ENCODE measurements around the gene SMIM28. TPM values are rescaled to one million over a fixed set of nuclear protein-coding genes. Genes with fewer than 3 reads are reported as not detected.

Gene SMIM28
- total and polyA plus RNA-seq, 2 of the 4 experiments (the other 2 are of a cell fraction) = not detected

- Histone ChIP-seq H3K36me3 (ENCODE audit: control insufficient read depth, insufficient read depth, low read length) (no peaks in the 10 kb centered on the region), H4K20me1 (ENCODE audit: insufficient read depth, low read length) (no peaks in the 10 kb centered on the region), H2AFZ (replicated peaks; ENCODE audit: low read length, poor library complexity) (no peak overlapping the region), H3K9me1 (ENCODE audit: insufficient read depth, low read length) (no peaks in the 10 kb centered on the region), H2BK20ac (ENCODE audit: low read depth, low read length) (no peak overlapping the region), H3K4me3 (ENCODE audit: insufficient read depth, low read depth, low read length) (no peak overlapping the region), H2BK120ac (ENCODE audit: low read depth, low read length) (no peak overlapping the region), H3K9ac (ENCODE audit: low read depth, low read length) (no peak overlapping the region), H3K4me1 (ENCODE audit: control insufficient read depth, insufficient read depth, low read length) (no peaks in the 10 kb centered on the region), H4K5ac (ENCODE audit: low read depth, low read length) (no peak overlapping the region), H2BK5ac (ENCODE audit: low read depth, low read length, poor library complexity, severe bottlenecking) (no peak overlapping the region), H2AK5ac (ENCODE audit: low read depth, low read length) (no peak overlapping the region), H3K9me3 (ENCODE audit: control insufficient read depth, insufficient read depth, low read length) (no peaks in the 10 kb centered on the region), H2BK15ac (ENCODE audit: low read depth, low read length) (no peak overlapping the region), H3K56ac (ENCODE audit: extremely low read depth, insufficient read depth, low read length) (no peak overlapping the region), H3K18ac (ENCODE audit: low read depth, low read length) (no peak overlapping the region), H4K91ac (ENCODE audit: insufficient read depth, low read depth, low read length) (no peak overlapping the region), H3K27ac (ENCODE audit: insufficient read depth, low read length) (no peak overlapping the region), H3K14ac (replicated peaks; ENCODE audit: low read depth, low read length) (no peak overlapping the region), H3K23ac (ENCODE audit: low read depth, low read length) (no peak overlapping the region), H2AK9ac (replicated peaks; ENCODE audit: low read depth, low read length, poor library complexity) (no peak overlapping the region), H4K8ac (ENCODE audit: low read depth in 2 of 2, low read length in 2 of 2) (no peak overlapping the region), H3K4ac (ENCODE audit: low read depth, low read length) (no peak overlapping the region), H3K4me2 (ENCODE audit: low read depth, low read length) (no peak overlapping the region), H3K79me1 (ENCODE audit: low read depth in 1 of 2, low read length in 2 of 2) (no peaks in the 10 kb centered on the region), H3K27me3 (ENCODE audit: control insufficient read depth, insufficient read depth, low read length) (peaks cover 2% of the 10 kb centered on the region)
- dilution Hi-C loops (cut with HindIII; ENCODE audit: low sequenced_read_pairs, unreplicated experiment) = no loop called here
- ChIA-PET POLR2A (ENCODE audit: unreplicated experiment) (no interaction called here), CTCF (no interaction called here)
- in situ Hi-C loops (cut with MboI; ENCODE audit: low sequenced_read_pairs) = no loop called here
- intact Hi-C loops (cut with micrococcal nuclease) = no loop called here
- TF ChIP-seq FOS (IDR thresholded peaks at IDR 0.05; ENCODE audit: low read depth, low read length) = no peak
- no peak for TF ChIP-seq SMC3 (IDR thresholded peaks at IDR 0.05; ENCODE audit: low read depth, low read length)
- TF ChIP-seq POLR2A (IDR thresholded peaks at IDR 0.05; ENCODE audit: low read depth, low read length) = no peak
- TF ChIP-seq CEBPB (IDR thresholded peaks at IDR 0.05; ENCODE audit: low read depth, low read length) = peak; percentile 53; the same call in 1 of the 2 replicates
- no peak for TF ChIP-seq RCOR1 (IDR thresholded peaks at IDR 0.05; ENCODE audit: insufficient replicate concordance, low read length)
- no peak for DNase-seq
- BruUV-seq (replicated peaks) = no TSS peak
- no peak for ATAC-seq (ENCODE audit: low read depth)
- WGBS, 2 experiments (ENCODE audit: extremely low coverage in 2 of 2, insufficient read length in 1 of 2) = no CpG with 5 or more reads among the region's 1 CpG
These were observed 46.9 kb upstream of the SMIM28 start for GRCh38 chr6:138330763-138331162.
